ENCODE measurements around the gene WDR18.

GRCh38 chr19:1019616-1019961 is 35.4 kb downstream of the WDR18 start:
- TF ChIP-seq POLR2A (IDR thresholded peaks at IDR 0.05; ENCODE audit: extremely low read depth, insufficient read length): no peak
- no peak for TF ChIP-seq CTCF (IDR thresholded peaks at IDR 0.05; ENCODE audit: low read depth, low read length)
- no peak for TF ChIP-seq MYC (IDR thresholded peaks at IDR 0.05; ENCODE audit: low read depth, low read length)
- TF ChIP-seq MAX (IDR thresholded peaks at IDR 0.05; ENCODE audit: low read depth, low read length): no peak
